Hematopoietic multipotent progenitor cell treated with erythropoietin and hydrocortisone succinate and interleukin-3 and kit ligand, for 15 days (in vitro differentiated cells): ENCODE results near the gene C5orf15.

Source experiments
- DNase-seq: peaks from one replicate; pipeline ENCODE4 v3.0.0-alpha.2; 2015; ENCODE audit warnings: low spot score

The C5orf15 gene

GRCh38 chr5:133921979-133922378, 46.4 kb downstream of the C5orf15 start:
- DNase-seq = no peak

GRCh38 chr5:133921069-133921468, 47.4 kb downstream of the C5orf15 start:
- DNase-seq = no peak

GRCh38 chr5:133919148-133920136, 49.0 kb downstream of the C5orf15 start:
- no peak for DNase-seq

- no peak for DNase-seq
Observed at GRCh38 chr5:133918731-133919130, 49.7 kb downstream of the C5orf15 start.

GRCh38 chr5:133918316-133918715, 50.1 kb downstream of the C5orf15 start:
- no peak for DNase-seq

GRCh38 chr5:133917785-133918184, 50.6 kb downstream of the C5orf15 start:
- no peak for DNase-seq

GRCh38 chr5:133916914-133917313, 51.5 kb downstream of the C5orf15 start:
- DNase-seq = no peak

GRCh38 chr5:133916479-133916878, 51.9 kb downstream of the C5orf15 start:
- DNase-seq = no peak

- no peak for DNase-seq
Observed at GRCh38 chr5:133914434-133914833, 54.0 kb downstream of the C5orf15 start.

GRCh38 chr5:133913413-133914155, 54.8 kb downstream of the C5orf15 start:
- no peak for DNase-seq

GRCh38 chr5:133912951-133913350, 55.5 kb downstream of the C5orf15 start:
- DNase-seq = no peak

- DNase-seq = no peak
Observed at GRCh38 chr5:133910571-133910970, 57.9 kb downstream of the C5orf15 start.

GRCh38 chr5:133909603-133910002, 58.8 kb downstream of the C5orf15 start:
- no peak for DNase-seq

GRCh38 chr5:133907075-133907474, 61.4 kb downstream of the C5orf15 start:
- DNase-seq = peak; percentile 33

- no peak for DNase-seq
Observed at GRCh38 chr5:133906303-133906702, 62.1 kb downstream of the C5orf15 start.
